COR-L47 (cell line): Measurements from ENCODE around the gene CYB561.

ENCODE experiments used
- DNase-seq: peaks from one replicate; lab custom pipeline; 2025; lab: John Stamatoyannopoulos, UW

The CYB561 gene

GRCh38 chr17:63407741-63408330, 38.3 kb downstream of the CYB561 start:
- DNase-seq = no peak

- peak; percentile 85 for DNase-seq
Measured at GRCh38 chr17:63406689-63407330, 39.3 kb downstream of the CYB561 start.

GRCh38 chr17:63405741-63406261, 40.3 kb downstream of the CYB561 start:
- peak; percentile 41 for DNase-seq

- DNase-seq = no peak
Measured at GRCh38 chr17:63405020-63405419, 41.1 kb downstream of the CYB561 start.

- DNase-seq = no peak
Measured at GRCh38 chr17:63402431-63403212, 43.5 kb downstream of the CYB561 start.

GRCh38 chr17:63399856-63400255, 46.2 kb downstream of the CYB561 start:
- DNase-seq = no peak

- no peak for DNase-seq
Measured at GRCh38 chr17:63399316-63399715, 46.8 kb downstream of the CYB561 start.

GRCh38 chr17:63398680-63399079, 47.4 kb downstream of the CYB561 start:
- DNase-seq = no peak

GRCh38 chr17:63395075-63395805, 50.9 kb downstream of the CYB561 start:
- no peak for DNase-seq

- no peak for DNase-seq
Measured at GRCh38 chr17:63390090-63390489, 56.0 kb downstream of the CYB561 start.

- DNase-seq = no peak
Measured at GRCh38 chr17:63387656-63388340, 58.3 kb downstream of the CYB561 start.

- no peak for DNase-seq
Measured at GRCh38 chr17:63382826-63383225, 63.3 kb downstream of the CYB561 start.
